HG02870 (cell line): ENCODE measurements around the gene EIF4ENIF1.
A peak's percentile ranks its signal among the peaks of the same experiment; 100 is the strongest.
"Not testable (repeated sequence)": the region's sequence is repeated elsewhere in the genome, so short reads cannot be mapped to it uniquely, and the experiment has no call there.

ENCODE experiments used
- ATAC-seq: cut with Tn5 transposase; IDR thresholded peaks from one replicate; pipeline ENCODE4 v1.9.1; 2021; ENCODE audit warnings: mild to moderate bottlenecking, moderate library complexity; ENCODE audit not compliant: unreplicated experiment

The EIF4ENIF1 gene

GRCh38 chr22:31493355-31493754 is 3.7 kb upstream of the EIF4ENIF1 start:
- ATAC-seq = not testable (repeated sequence)

GRCh38 chr22:31492151-31492550 is 2.5 kb upstream of the EIF4ENIF1 start:
- no peak for ATAC-seq

DNA sequence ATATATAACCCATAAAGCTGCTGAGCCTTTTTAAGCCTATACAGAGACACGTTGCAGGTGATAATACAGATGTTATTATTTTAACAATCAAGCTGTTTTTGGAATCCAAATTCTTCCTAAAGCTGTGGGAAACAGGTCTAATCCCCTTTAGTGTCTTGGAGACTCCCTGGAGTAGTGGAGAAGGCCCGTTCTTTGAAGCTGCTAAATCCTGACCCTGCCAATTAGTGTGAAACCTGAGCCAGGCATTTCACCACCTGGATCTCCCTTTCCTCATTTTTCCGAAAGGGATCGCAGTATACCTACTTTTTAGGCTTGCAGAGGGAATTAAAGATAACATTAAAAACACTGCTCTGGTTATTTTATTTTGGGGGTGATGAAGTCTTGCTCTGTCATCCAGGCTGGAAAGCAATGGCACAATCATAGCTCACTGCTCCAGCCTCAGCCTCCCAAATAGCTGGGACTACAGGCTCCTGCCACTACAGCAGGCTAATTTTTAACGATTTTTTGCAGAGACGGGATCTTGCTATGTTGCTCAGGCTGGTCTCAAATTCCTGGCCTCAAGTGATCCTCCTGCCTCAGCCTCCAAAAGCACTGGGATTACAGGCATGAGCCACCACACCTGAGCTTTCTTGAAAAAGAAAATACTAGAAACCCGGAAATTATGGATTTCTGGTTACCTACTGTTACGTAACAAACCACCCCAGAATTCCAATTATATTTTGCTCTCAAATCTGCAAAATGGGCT is 1.7 kb upstream of the EIF4ENIF1 start:
- no peak for ATAC-seq

DNA sequence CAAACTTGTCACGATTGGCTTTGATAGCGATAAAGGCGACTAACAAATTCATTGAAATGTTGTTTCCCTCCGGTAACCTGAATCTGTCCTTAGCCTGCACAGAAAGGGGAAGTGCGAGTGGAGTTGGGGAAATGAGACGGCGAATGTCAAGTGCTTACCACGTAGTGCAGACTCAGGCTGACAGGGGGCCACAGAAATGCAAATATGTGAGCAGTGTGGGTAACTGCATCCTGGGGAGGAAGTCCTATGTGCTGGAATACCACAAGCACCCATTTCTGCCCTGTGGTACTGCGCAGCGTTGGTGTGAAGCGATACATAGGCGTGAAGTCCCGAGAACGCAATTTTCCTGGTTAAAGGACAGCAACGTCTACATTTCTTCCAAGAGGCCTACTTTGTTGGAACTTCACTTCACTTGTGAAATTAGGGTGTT is 869 bp upstream of the EIF4ENIF1 start:
- peak; percentile 66 for ATAC-seq

DNA sequence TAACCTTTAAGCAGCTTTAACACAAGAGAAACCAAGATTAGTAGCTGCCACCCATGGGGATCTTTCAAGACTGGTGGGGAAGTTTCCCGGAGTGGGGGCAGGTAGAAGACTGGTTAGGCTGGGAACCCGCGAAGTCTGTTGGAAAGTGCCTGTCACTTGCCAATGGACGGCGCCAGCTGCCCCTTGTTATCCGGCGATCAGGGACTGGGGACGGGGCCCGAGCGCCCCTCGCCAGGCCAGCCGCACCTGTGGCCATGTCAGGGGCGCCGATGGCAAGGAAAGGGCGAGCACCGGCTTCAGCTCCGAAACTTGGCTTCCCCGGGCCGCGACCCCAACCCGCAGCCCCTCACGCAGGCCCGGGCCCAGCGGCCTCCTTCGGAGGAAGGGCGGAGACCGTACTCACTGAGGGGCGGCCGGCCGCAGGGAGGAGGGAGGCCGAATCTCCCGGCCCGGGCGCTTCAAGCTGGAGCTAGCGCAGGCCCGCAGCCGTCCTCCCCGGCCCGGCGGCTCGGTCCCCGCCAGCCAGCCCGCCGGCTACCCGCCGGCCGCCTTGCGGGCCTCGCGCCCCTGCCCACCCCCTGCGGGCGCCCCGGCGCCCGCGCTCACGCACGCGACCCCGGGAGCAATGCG is 539 bp downstream of the EIF4ENIF1 start:
- peak; percentile 2 for ATAC-seq

DNA sequence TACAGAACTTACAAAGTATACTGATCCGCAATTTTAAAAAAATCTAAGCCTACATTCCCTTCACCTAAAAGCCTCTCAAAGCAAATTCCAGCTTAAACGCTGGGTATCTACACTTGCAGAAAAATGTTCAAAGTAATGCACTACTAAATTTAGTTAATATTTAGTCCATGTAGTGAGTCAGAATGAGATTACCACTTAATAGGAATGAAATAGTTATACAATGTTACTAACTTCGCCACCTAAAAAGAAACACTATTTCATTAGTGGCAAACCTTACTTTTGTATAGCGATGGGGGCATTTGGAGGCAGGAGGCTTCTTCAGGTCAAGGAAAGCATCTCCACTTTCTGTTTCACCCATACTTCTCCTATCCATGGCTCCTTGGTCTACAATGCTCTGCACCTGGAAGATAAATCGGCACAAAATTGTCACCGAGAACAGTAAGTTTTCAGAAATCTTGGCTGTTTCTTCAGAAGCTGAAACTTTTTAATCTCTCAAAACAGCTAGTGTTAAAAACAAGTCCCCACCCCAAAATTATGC is 1.2 kb downstream of the EIF4ENIF1 start:
- ATAC-seq = no peak

- no peak for ATAC-seq
These were observed 2.7 kb downstream of the EIF4ENIF1 start for GRCh38 chr22:31486951-31487350.

GRCh38 chr22:31486369-31486768 is 3.3 kb downstream of the EIF4ENIF1 start:
- ATAC-seq = not testable (repeated sequence)

DNA sequence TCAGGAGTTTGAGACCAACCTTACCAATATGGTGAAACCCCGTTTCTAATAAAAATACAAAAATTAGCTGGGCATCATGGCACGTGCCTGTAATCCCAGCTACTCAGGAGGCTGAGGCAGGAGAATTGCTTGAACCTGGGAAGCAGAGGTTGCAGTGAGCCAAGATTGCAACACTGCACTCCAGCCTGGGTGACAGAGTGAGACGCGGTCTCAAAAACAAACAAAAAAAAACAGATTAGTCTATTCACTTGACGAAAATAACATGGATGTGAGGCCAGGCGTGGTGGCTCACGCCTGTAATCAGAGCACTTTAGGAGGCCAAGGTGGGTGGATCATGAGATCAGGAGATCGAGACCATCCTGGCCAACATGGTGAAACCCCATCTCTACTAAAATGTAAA is 7.2 kb downstream of the EIF4ENIF1 start:
- not testable (repeated sequence) for ATAC-seq

DNA sequence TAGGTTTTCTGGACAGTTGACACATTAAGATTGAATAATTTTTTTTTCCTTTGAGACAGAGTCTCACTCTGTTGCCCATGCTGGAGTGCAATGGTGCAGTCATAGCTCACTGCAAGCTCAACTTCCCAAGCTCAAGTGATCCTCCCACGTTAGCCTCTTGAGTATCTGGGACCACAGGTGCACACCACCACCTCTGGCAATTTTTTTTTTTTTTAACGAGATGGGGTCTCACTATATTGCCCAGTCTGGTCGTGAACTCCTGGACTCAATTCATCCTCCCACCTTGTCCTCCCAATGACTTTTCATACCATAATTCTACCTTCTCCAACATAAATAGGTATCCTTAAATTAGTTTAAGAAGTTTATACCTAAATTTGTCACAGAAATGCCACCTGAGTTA is 8.5 kb downstream of the EIF4ENIF1 start:
- ATAC-seq = no peak

- ATAC-seq = peak; percentile 72
These were observed 12.3 kb downstream of the EIF4ENIF1 start for GRCh38 chr22:31477329-31477728.

GRCh38 chr22:31475800-31476199 is 13.8 kb downstream of the EIF4ENIF1 start:
- no peak for ATAC-seq

DNA sequence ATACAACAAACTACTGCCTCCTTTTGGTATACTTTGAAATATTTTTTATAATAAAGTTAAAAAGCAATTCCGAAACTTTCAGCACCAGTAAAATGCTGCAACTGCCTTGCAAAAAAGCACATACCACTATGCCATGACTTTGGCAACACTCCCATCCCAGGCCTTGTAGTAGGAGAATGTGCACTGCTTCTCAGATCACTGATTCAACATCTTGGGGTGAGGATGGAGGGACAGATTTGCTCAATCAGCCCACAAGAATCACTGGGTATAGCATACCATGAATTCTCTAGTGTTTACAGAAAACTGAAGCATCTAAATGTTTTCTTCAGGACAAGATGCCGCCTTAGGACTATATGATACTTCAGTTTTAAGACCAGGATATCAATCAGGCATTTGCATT is 14.9 kb downstream of the EIF4ENIF1 start:
- ATAC-seq = no peak

DNA sequence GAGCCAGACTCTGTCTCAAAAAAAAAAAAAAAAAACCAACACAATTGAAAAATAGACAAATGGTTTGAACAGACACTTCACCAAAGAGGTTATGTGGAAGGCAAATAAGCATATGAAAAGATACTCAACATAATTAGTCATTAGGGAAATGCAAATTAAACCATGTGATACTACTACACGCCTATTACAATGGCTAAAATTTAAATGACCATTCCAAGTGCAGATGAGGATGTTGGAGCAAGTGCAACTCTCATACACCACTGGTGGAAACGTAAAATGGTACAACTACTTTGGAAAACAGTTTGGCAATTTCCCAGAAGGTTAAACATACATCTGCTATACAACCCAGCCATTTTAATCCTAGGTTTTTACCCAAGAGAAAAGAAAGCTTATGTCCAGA is 24.3 kb downstream of the EIF4ENIF1 start:
- ATAC-seq = no peak

GRCh38 chr22:31461699-31462098 is 27.9 kb downstream of the EIF4ENIF1 start:
- no peak for ATAC-seq

DNA sequence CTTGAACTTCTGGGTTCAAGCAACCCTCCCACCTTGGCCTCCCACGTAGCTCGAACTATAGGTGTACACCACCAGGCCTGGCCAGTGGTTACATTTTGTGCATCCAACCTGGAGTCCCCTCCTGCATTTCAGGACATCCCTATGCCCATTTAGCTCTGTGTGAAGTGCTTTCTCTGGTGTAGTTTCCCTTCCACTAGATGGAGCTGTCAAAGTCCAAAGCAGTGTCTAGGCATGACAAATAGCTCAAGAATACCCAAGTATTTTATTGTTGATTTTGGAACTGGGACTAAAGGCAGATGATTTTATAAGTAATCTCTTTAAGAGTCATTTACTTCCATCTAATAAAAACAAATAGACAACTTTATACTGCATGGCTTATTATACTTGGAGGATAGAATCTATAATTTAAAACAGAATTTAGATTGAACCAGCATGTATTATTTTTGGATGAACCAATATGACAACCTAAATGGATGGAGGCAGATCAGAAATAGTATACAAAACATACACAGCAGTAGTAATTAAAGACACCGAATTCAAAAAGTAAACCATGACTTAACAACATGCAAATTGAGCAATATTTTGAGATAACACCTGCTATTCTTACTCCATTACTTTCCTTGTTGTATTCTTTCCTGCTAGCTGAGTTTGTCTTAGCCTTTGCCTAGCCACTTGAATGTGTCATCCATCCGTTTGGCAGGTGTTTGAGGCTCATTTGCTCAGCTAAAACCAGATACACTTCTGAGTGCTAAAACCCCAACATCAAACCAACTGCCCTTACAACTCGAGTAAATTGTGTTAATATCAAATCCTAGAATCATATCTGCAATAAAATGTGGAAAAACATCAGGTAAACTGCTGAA is 37.7 kb downstream of the EIF4ENIF1 start:
- no peak for ATAC-seq

DNA sequence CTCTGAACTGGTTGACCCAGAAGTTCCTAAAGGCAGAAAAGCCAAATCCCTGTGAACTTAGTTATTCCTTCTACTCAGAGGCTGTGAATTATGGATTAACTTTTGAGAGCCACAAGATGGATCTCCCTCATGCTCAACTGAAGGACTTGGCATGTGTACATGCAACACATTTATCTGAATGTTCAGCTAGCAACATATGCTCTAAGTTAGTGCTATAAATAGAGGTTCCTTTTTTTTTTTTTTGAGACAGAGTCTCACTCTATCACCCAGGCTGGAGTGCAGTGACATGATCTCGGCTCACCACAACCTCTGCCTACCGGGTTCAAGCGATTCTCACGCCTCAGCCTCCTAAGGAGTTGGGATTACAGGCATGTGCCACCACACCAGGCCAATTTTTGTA is 40.1 kb downstream of the EIF4ENIF1 start:
- ATAC-seq = no peak

DNA sequence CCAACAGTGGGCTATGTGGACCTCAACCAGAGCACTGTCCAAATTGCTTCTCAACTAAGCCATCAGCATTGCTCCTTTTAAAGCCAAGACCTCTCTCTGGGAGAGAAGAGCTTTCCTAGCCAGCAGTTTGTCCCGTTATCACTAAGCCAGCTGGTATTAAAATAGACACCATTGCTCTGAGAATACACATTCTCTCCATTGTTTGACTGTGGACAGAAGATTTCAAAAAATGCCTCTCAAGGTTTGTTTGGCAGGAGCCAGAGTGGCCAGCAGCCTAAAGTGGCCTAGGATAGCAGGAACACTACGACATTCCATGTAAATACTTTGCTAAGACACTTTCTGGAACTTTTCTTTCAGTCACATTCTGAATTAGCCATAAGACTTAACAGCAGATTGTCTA is 41.3 kb downstream of the EIF4ENIF1 start:
- no peak for ATAC-seq

- ATAC-seq = no peak
These were observed 42.3 kb downstream of the EIF4ENIF1 start for GRCh38 chr22:31447337-31447736.

DNA sequence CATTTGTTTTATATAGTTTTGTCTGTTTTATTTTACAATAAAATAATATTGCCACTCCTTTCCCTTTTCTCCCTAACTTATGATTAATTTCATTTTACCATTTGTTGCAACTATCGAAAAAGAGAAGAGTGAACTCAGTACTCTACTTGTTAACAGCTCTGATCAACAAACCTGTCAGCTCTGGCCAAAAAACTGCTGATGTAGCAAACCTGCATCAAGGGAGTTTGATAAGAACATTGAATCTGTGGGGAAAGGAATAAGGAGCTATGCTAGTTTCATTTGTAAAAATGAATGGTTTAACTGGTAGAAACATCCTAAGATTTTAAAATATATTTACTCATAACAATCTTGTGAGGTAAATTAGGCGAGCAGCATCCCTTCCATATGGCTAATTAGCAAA is 42.9 kb downstream of the EIF4ENIF1 start:
- ATAC-seq = no peak

GRCh38 chr22:31446208-31446607 is 43.4 kb downstream of the EIF4ENIF1 start:
- no peak for ATAC-seq
